ENCODE measurements around the gene ZNF836. TPM values are rescaled to one million over a fixed set of nuclear protein-coding genes. Genes with fewer than 3 reads are reported as not detected.

ZNF836 gene
- total and polyA plus RNA-seq, 2 donors (not counting 3 experiments of a cell fraction or from before 2014, with no cell fraction given) = 2.1 to 9.3 TPM

- no peak for TF ChIP-seq GATA2 (IDR thresholded peaks at IDR 0.05; ENCODE audit: insufficient read depth, insufficient read length, low read depth, low read length)
- no peak for TF ChIP-seq EZH2 (IDR thresholded peaks at IDR 0.05; ENCODE audit: borderline replicate concordance, low read depth, low read length, severe bottlenecking)
- no peak for TF ChIP-seq FOS (IDR thresholded peaks at IDR 0.05; ENCODE audit: borderline replicate concordance, insufficient read depth, low read length)
- TF ChIP-seq MYC (IDR thresholded peaks at IDR 0.05; ENCODE audit: low read depth, low read length) = no peak
- no peak for TF ChIP-seq POLR2AphosphoS5 (IDR thresholded peaks at IDR 0.05; ENCODE audit: insufficient read depth, low read depth, low read length)
- TF ChIP-seq JUN (IDR thresholded peaks at IDR 0.05; ENCODE audit: borderline replicate concordance, insufficient read depth, insufficient read length, low read depth) = no peak
- no peak for TF ChIP-seq MAX (IDR thresholded peaks at IDR 0.05; ENCODE audit: insufficient read depth, insufficient read length)
- no peak for TF ChIP-seq CTCF (IDR thresholded peaks at IDR 0.05; ENCODE audit: extremely low read depth in 1 of 2, insufficient read depth in 1 of 2, low read depth in 1 of 2, low read length in 2 of 2)
- TF ChIP-seq POLR2A (IDR thresholded peaks at IDR 0.05; ENCODE audit: low read depth, low read length) = no peak
- Histone ChIP-seq H3K27ac (ENCODE audit: insufficient read depth, low read depth, low read length) (no peak overlapping the region), H3K27me3 (ENCODE audit: control insufficient read depth in 2 of 2, insufficient read depth in 2 of 2, low read length in 2 of 2) (no peaks in the 10 kb centered on the region), H3K9me1 (replicated peaks; ENCODE audit: control insufficient read depth, extremely low read depth, insufficient read depth, low read length) (no peaks in the 10 kb centered on the region), H3K36me3 (ENCODE audit: control insufficient read depth in 2 of 2, extremely low read depth in 1 of 2, insufficient read depth in 2 of 2, low read length in 2 of 2) (peaks cover 38 to 59% of the 10 kb centered on the region in 2 experiments), H3K9me3 (replicated peaks; ENCODE audit: control insufficient read depth, insufficient read depth, low read length) (no peaks in the 10 kb centered on the region), H2AFZ (ENCODE audit: low read depth, low read length) (no peak overlapping the region), H3K9ac (replicated peaks; ENCODE audit: extremely low read depth, insufficient read depth, low read length) (no peak overlapping the region), H3K4me2 (ENCODE audit: insufficient read depth, low read length) (no peak overlapping the region), H4K20me1 (replicated peaks; ENCODE audit: control insufficient read depth, extremely low read depth, insufficient read depth, low read length) (no peaks in the 10 kb centered on the region), H3K79me2 (ENCODE audit: control insufficient read depth, insufficient read depth, low read length) (peaks cover 5% of the 10 kb centered on the region), H3K4me3 (replicated peaks in 1 of 3; ENCODE audit: insufficient read depth in 1 of 3, low read depth in 1 of 3, low read length in 3 of 3) (no peak overlapping the region), H3K4me1 (ENCODE audit: control insufficient read depth, extremely low read depth, insufficient read depth, low read length) (no peaks in the 10 kb centered on the region)
- BruUV-seq (replicated peaks) = no TSS peak
- CTCF ChIA-PET = no interaction called here
- DNase-seq (ENCODE audit: low read depth, low spot score) = no peak
- dilution Hi-C loops (cut with MboI; ENCODE audit: extremely low pct_ligation_motif_present, low sequenced_read_pairs) (no loop called here), intact Hi-C loops (cut with micrococcal nuclease) (no loop called here)
- no peak for FAIRE-seq
- POLR2A ChIA-PET = no interaction called here
Observed at GRCh38 chr19:52214241-52214640, 42.8 kb upstream of the ZNF836 start.

Measured in endothelial cell of umbilical vein (primary cell).